A172 (cell line): ENCODE data around the gene IPO5. TPM values are rescaled to one million over a fixed set of nuclear protein-coding genes. Genes with fewer than 3 reads are reported as not detected.
"Not testable (repeated sequence)": the region's sequence is repeated elsewhere in the genome, so short reads cannot be mapped to it uniquely, and the experiment has no call there.

Experiments used
- DNase-seq: peaks from one replicate; pipeline ENCODE4 v3.0.0-alpha.2; 2015; ENCODE audit warnings: low spot score
- total RNA-seq: library from RNA; depleted of rRNA; stranded (reverse); fragments of >200 nt; shearing (Covaris generic); gene quantifications from 2 replicates; pipeline ENCODE4 v1.2.3, GENCODE V29; 2014

The IPO5 gene
- total RNA-seq, 1 experiment from 2014 or later: 190 TPM

- DNase-seq: peak; percentile 41
Observed at GRCh38 chr13:97949316-97949715, 4.2 kb upstream of the IPO5 start.

GRCh38 chr13:97951376-97951775, 2.1 kb upstream of the IPO5 start:
- DNase-seq: no peak

GRCh38 chr13:97952831-97953230, 644 bp upstream of the IPO5 start:
- not testable (repeated sequence) for DNase-seq

GRCh38 chr13:97961340-97961739, 7.9 kb downstream of the IPO5 start:
- DNase-seq: no peak

GRCh38 chr13:97962887-97963286, 9.4 kb downstream of the IPO5 start:
- no peak for DNase-seq

- no peak for DNase-seq
Observed at GRCh38 chr13:97967226-97967625, 13.8 kb downstream of the IPO5 start.

- DNase-seq: peak; percentile 22
Observed at GRCh38 chr13:97967948-97968347, 14.5 kb downstream of the IPO5 start.

GRCh38 chr13:97971519-97971918, 18.0 kb downstream of the IPO5 start:
- no peak for DNase-seq

GRCh38 chr13:97974773-97975172, 21.3 kb downstream of the IPO5 start:
- no peak for DNase-seq

- no peak for DNase-seq
Observed at GRCh38 chr13:97975280-97975847, 21.9 kb downstream of the IPO5 start.

- DNase-seq: peak; percentile 75
Observed at GRCh38 chr13:97975848-97976609, 22.6 kb downstream of the IPO5 start.

- DNase-seq: peak; percentile 11
Observed at GRCh38 chr13:97976610-97977521, 23.4 kb downstream of the IPO5 start.

- DNase-seq: no peak
Observed at GRCh38 chr13:97977982-97978381, 24.5 kb downstream of the IPO5 start.

- DNase-seq: no peak
Observed at GRCh38 chr13:97978651-97979050, 25.2 kb downstream of the IPO5 start.

- DNase-seq: no peak
Observed at GRCh38 chr13:97979051-97979450, 25.6 kb downstream of the IPO5 start.

- DNase-seq: no peak
Observed at GRCh38 chr13:97979556-97979955, 26.1 kb downstream of the IPO5 start.

GRCh38 chr13:97982286-97982685, 28.8 kb downstream of the IPO5 start:
- no peak for DNase-seq

- DNase-seq: no peak
Observed at GRCh38 chr13:97986835-97987234, 33.4 kb downstream of the IPO5 start.

GRCh38 chr13:97999653-98000052, 46.2 kb downstream of the IPO5 start:
- DNase-seq: no peak

- DNase-seq: no peak
Observed at GRCh38 chr13:98004107-98004506, 50.6 kb downstream of the IPO5 start.

- peak; percentile 12 for DNase-seq
Observed at GRCh38 chr13:98004997-98005396, 51.5 kb downstream of the IPO5 start.

GRCh38 chr13:98007001-98007400, 53.5 kb downstream of the IPO5 start:
- DNase-seq: no peak

- DNase-seq: no peak
Observed at GRCh38 chr13:98013241-98013640, 59.8 kb downstream of the IPO5 start.
